Osteoblast (primary cell): ENCODE data around the gene IFITM5. TPM values are rescaled to one million over a fixed set of nuclear protein-coding genes. Genes with fewer than 3 reads are reported as not detected.
"Not testable (repeated sequence)": the region's sequence is repeated elsewhere in the genome, so short reads cannot be mapped to it uniquely, and the experiment has no call there.

Experiments
- DNase-seq: peaks from one replicate; pipeline ENCODE4 v3.0.0; 2011; ENCODE audit warnings: low spot score, mixed read lengths; ENCODE audit not compliant: insufficient read length; ENCODE audit errors: missing footprints
- H2AFZ ChIP-seq: 2 replicates; pipeline ENCODE4 v1.6.0; 2011; ENCODE audit warnings: mild to moderate bottlenecking, low read length
- H3K27ac ChIP-seq: 2 replicates; pipeline ENCODE4 v1.5.1; 2011; ENCODE audit warnings: mild to moderate bottlenecking, low read depth, low read length, moderate library complexity
- H3K27me3 ChIP-seq: 2 replicates; pipeline ENCODE4 v1.6.0; 2012; ENCODE audit warnings: mild to moderate bottlenecking, control low read depth, inconsistent platforms, low read length, moderate library complexity; ENCODE audit not compliant: insufficient read depth
- H3K36me3 ChIP-seq: 2 replicates; pipeline ENCODE4 v1.5.1; 2011; ENCODE audit warnings: mild to moderate bottlenecking, low read length, control low read depth, moderate library complexity; ENCODE audit not compliant: insufficient read depth
- H3K4me1 ChIP-seq: 2 replicates; pipeline ENCODE4 v1.5.1; 2011; ENCODE audit warnings: mild to moderate bottlenecking, low read length, control low read depth, moderate library complexity; ENCODE audit not compliant: insufficient read depth
- H3K4me2 ChIP-seq: 2 replicates; pipeline ENCODE4 v1.6.0; 2011; ENCODE audit warnings: mild to moderate bottlenecking, low read length; ENCODE audit not compliant: insufficient read depth
- H3K4me3 ChIP-seq: fragments of 200-600 bp; sonication (generic); 3 replicates; pipeline ENCODE4 v1.5.1; 2012; ENCODE audit warnings: mild to moderate bottlenecking, low read length, inconsistent platforms; ENCODE audit not compliant: insufficient read depth
- H3K79me2 ChIP-seq: 2 replicates; pipeline ENCODE4 v1.6.0; 2012; ENCODE audit warnings: mild to moderate bottlenecking, low read length, control low read depth, inconsistent platforms; ENCODE audit not compliant: insufficient read depth
- H3K9me3 ChIP-seq: 2 replicates; pipeline ENCODE4 v1.5.1; 2011; ENCODE audit warnings: low read depth, low read length, control low read depth
- H4K20me1 ChIP-seq: 2 replicates; pipeline ENCODE4 v1.6.0; 2012; ENCODE audit warnings: mild to moderate bottlenecking, low read length, control low read depth; ENCODE audit not compliant: insufficient read depth
- CTCF ChIP-seq: IDR thresholded peaks from 2 replicates; pipeline ENCODE4 v1.5.1; 2011; ENCODE audit warnings: mild to moderate bottlenecking, low read depth, low read length, moderate library complexity; ENCODE audit errors: extremely low read depth
- total RNA-seq: library from RNA; depleted of rRNA; stranded (reverse); fragments of >200 nt; gene quantifications from 2 replicates; pipeline ENCODE4 v1.2.3, GENCODE V29; 2012

Gene IFITM5
- total RNA-seq, 1 donor: not detected

- no peak for TF ChIP-seq CTCF
- Histone ChIP-seq H3K4me1 (no peaks in the 10 kb centered on the region), H2AFZ (no peak overlapping the region), H3K4me2 (no peak overlapping the region), H3K4me3 (no peak overlapping the region), H4K20me1 (no peaks in the 10 kb centered on the region), H3K9me3 (no peaks in the 10 kb centered on the region), H3K36me3 (no peaks in the 10 kb centered on the region), H3K27me3 (peaks cover 17% of the 10 kb centered on the region), H3K79me2 (no peaks in the 10 kb centered on the region), H3K27ac (no peak overlapping the region)
- peak; percentile 65 for DNase-seq
These were observed 28.0 kb downstream of the IFITM5 start for GRCh38 chr11:271319-271715.

- Histone ChIP-seq H3K9me3 (no peaks in the 10 kb centered on the region), H3K79me2 (no peaks in the 10 kb centered on the region), H3K36me3 (no peaks in the 10 kb centered on the region), H2AFZ (no peak overlapping the region), H3K27ac (no peak overlapping the region), H3K4me2 (no peak overlapping the region), H3K4me3 (no peak overlapping the region), H3K4me1 (no peaks in the 10 kb centered on the region), H3K27me3 (peaks cover 12% of the 10 kb centered on the region), H4K20me1 (no peaks in the 10 kb centered on the region)
- DNase-seq: peak; percentile 74
- TF ChIP-seq CTCF: no peak
These were observed 28.6 kb downstream of the IFITM5 start for GRCh38 chr11:270451-271318.

GRCh38 chr11:269146-269890 is 30.0 kb downstream of the IFITM5 start:
- TF ChIP-seq CTCF: no peak
- Histone ChIP-seq H3K27me3 (peaks cover 10% of the 10 kb centered on the region), H3K27ac (no peak overlapping the region), H3K4me3 (peak overlapping the region; percentile 4), H3K79me2 (no peaks in the 10 kb centered on the region), H4K20me1 (no peaks in the 10 kb centered on the region), H3K4me2 (peak overlapping the region; percentile 25), H3K9me3 (no peaks in the 10 kb centered on the region), H3K36me3 (no peaks in the 10 kb centered on the region), H2AFZ (peak overlapping the region; percentile 0), H3K4me1 (no peaks in the 10 kb centered on the region)
- peak; percentile 27 for DNase-seq

GRCh38 chr11:268716-269145 is 30.6 kb downstream of the IFITM5 start:
- peak overlapping the region; percentile 25 for H3K4me2 ChIP-seq
- not testable (repeated sequence) for H2AFZ ChIP-seq
- DNase-seq: peak; percentile 90

More at GRCh38 chr11:268716-269145, 30.6 kb downstream of the IFITM5 start:
- H3K4me1 ChIP-seq, H3K27me3 ChIP-seq, H3K9me3 ChIP-seq, H4K20me1 ChIP-seq, H3K27ac ChIP-seq, H3K36me3 ChIP-seq, H3K79me2 ChIP-seq: not testable (repeated sequence)
- H3K4me3 ChIP-seq: peak overlapping the region; percentile 4
